Mesenchymal stem cell (in vitro differentiated cells and primary cell): ENCODE results near the gene ELOVL6.

Source experiments
- DNase-seq: peaks from one replicate; pipeline ENCODE4 v3.0.0-alpha.2; 2013
- H2AFZ ChIP-seq: one replicate; pipeline ENCODE4 v1.6.1; 2013; ENCODE audit warnings: low read depth, mild to moderate bottlenecking, control low read depth, inconsistent platforms, low read length, moderate library complexity
- H2AK5ac ChIP-seq: 2 replicates; pipeline ENCODE4 v1.6.1; 2013; ENCODE audit warnings: low read length, moderate library complexity, mild to moderate bottlenecking, inconsistent platforms; ENCODE audit not compliant: severe bottlenecking
- H2BK120ac ChIP-seq: one replicate; pipeline ENCODE4 v1.6.1; 2013; ENCODE audit warnings: low read depth, mild to moderate bottlenecking, inconsistent platforms, low read length, moderate library complexity
- H2BK12ac ChIP-seq, 2 experiments: one replicate each; pipeline ENCODE4 v1.6.1; 2013; ENCODE audit warnings: inconsistent platforms in 2 of 2, low read length in 2 of 2, mild to moderate bottlenecking in 2 of 2, moderate library complexity in 2 of 2, control low read depth in 1 of 2
- H2BK15ac ChIP-seq: one replicate; pipeline ENCODE4 v1.6.1; 2013; ENCODE audit warnings: mild to moderate bottlenecking, low read depth, inconsistent platforms; ENCODE audit not compliant: poor library complexity, severe bottlenecking
- H2BK5ac ChIP-seq: 2 replicates; pipeline ENCODE4 v1.6.1; 2013; ENCODE audit warnings: low read depth, mild to moderate bottlenecking, low read length, control low read depth, inconsistent platforms; ENCODE audit not compliant: poor library complexity, severe bottlenecking
- H3K14ac ChIP-seq, 2 experiments: one replicate each; pipeline ENCODE4 v1.6.1; 2013; ENCODE audit warnings: inconsistent platforms in 2 of 2, low read length in 2 of 2, control low read depth in 1 of 2, mild to moderate bottlenecking in 1 of 2, moderate library complexity in 1 of 2
- H3K18ac ChIP-seq, 2 experiments: one replicate each; pipeline ENCODE4 v1.6.1; 2013; ENCODE audit warnings: inconsistent platforms in 2 of 2, low read length in 2 of 2, control low read depth in 1 of 2, low read depth in 1 of 2, mild to moderate bottlenecking in 1 of 2
- H3K23ac ChIP-seq, 2 experiments: one replicate each; pipeline ENCODE4 v1.6.1; 2013; ENCODE audit warnings: inconsistent platforms in 2 of 2, low read length in 2 of 2, mild to moderate bottlenecking in 2 of 2, moderate library complexity in 2 of 2, control low read depth in 1 of 2
- H3K27ac ChIP-seq: 2 replicates; pipeline ENCODE4 v1.5.1; 2013; ENCODE audit warnings: mild to moderate bottlenecking, moderate library complexity, low read length, control low read depth, inconsistent platforms; ENCODE audit not compliant: poor library complexity, severe bottlenecking
- H3K27me3 ChIP-seq, 2 experiments: 2 replicates each; pipeline versions ENCODE4 v1.6.1 to v1.7.0; 2013; ENCODE audit warnings: low read length in 2 of 2, mild to moderate bottlenecking in 2 of 2, moderate library complexity in 2 of 2, control low read depth in 1 of 2, inconsistent platforms in 1 of 2; ENCODE audit not compliant: control insufficient read depth in 1 of 2, insufficient read depth in 1 of 2
- H3K36me3 ChIP-seq, 2 experiments: 2 replicates each; pipeline versions ENCODE4 v1.6.1 to v1.7.0; 2013; ENCODE audit warnings: low read length in 2 of 2, control low read depth in 1 of 2, inconsistent platforms in 1 of 2, low read depth in 1 of 2, mild to moderate bottlenecking in 1 of 2; ENCODE audit not compliant: insufficient read depth in 2 of 2, control insufficient read depth in 1 of 2
- H3K4ac ChIP-seq, 2 experiments: one replicate each; pipeline ENCODE4 v1.6.1; 2013; ENCODE audit warnings: inconsistent platforms in 2 of 2, low read length in 2 of 2, mild to moderate bottlenecking in 2 of 2, moderate library complexity in 2 of 2, control low read depth in 1 of 2, low read depth in 1 of 2
- H3K4me1 ChIP-seq: 2 replicates; pipeline ENCODE4 v1.6.1; 2013; ENCODE audit warnings: low read depth, low read length, control low read depth; ENCODE audit not compliant: control insufficient read depth, insufficient read depth
- H3K4me2 ChIP-seq: 2 replicates; pipeline ENCODE4 v1.6.1; 2013; ENCODE audit warnings: low read length, mild to moderate bottlenecking, inconsistent platforms; ENCODE audit not compliant: poor library complexity, severe bottlenecking
- H3K4me3 ChIP-seq, 2 experiments: 2 replicates each; pipeline versions ENCODE4 v1.5.1 to v1.7.0; 2013; ENCODE audit warnings: low read length in 2 of 2, mild to moderate bottlenecking in 2 of 2, control low read depth in 1 of 2, low read depth in 1 of 2; ENCODE audit not compliant: insufficient read depth in 1 of 2
- H3K79me1 ChIP-seq: replicated peaks from 2 replicates; pipeline ENCODE4 v1.6.1; 2013; ENCODE audit warnings: mild to moderate bottlenecking, control low read depth, low read length, inconsistent platforms; ENCODE audit not compliant: poor library complexity, severe bottlenecking
- H3K9ac ChIP-seq: 2 replicates; pipeline ENCODE4 v1.7.0; 2013; ENCODE audit warnings: mild to moderate bottlenecking, low read length, moderate library complexity
- H3K9me3 ChIP-seq: 2 replicates; pipeline ENCODE4 v1.7.0; 2013; ENCODE audit warnings: mild to moderate bottlenecking, low read length; ENCODE audit not compliant: control insufficient read depth
- H4K8ac ChIP-seq: one replicate; pipeline ENCODE4 v1.6.1; 2013; ENCODE audit warnings: inconsistent platforms, mild to moderate bottlenecking, low read length, moderate library complexity
- H4K91ac ChIP-seq: one replicate; pipeline ENCODE4 v1.6.1; 2013; ENCODE audit warnings: mild to moderate bottlenecking, low read length, inconsistent platforms
- WGBS: methylation state at CpG from one replicate; pipeline ENCODE4 v1.1.7; 2013; ENCODE audit warnings: mixed read lengths; 5-methylcytosine and 5-hydroxymethylcytosine counted together

Gene ELOVL6

DNA sequence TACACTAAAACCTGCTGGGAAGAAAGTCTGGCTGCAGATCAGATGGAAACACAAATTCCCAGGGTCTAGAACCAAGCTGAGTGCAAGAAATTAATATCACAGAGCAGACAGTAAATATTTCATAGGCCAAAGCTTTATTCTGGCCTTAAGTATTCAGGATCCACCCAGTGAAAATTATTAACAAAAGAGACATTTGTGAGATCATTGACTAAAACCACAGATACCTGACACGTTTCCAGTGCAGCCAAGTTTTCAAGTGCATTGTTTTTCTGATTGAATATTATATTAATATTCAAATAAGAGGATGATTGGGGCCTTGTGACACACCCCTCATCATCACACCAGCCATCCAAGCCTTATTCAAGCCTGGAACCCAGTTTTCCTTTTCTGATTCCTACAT is 10.3 kb downstream of the ELOVL6 start:
- Histone ChIP-seq H3K36me3 (no peaks in the 10 kb centered on the region), H2AFZ (no peak overlapping the region), H3K9me3 (no peaks in the 10 kb centered on the region), H3K9ac (no peak overlapping the region), H3K23ac (no peak overlapping the region), H3K27me3 (no peaks in the 10 kb centered on the region), H2BK5ac (no peak overlapping the region), H2BK12ac (no peak overlapping the region), H3K14ac (no peak overlapping the region), H3K4me1 (peaks cover 9% of the 10 kb centered on the region), H4K8ac (no peak overlapping the region), H2BK15ac (no peak overlapping the region), H3K27ac (peak overlapping the region; percentile 61), H2BK120ac (no peak overlapping the region), H3K79me1 (peaks cover 11% of the 10 kb centered on the region), H3K4ac (no peak overlapping the region), H3K18ac (no peak overlapping the region), H4K91ac (no peak overlapping the region), H3K4me2 (no peak overlapping the region), H3K4me3 (no peak overlapping the region), H2AK5ac (no peak overlapping the region)
- WGBS, result no CpG with 5 or more reads among the region's 1 CpG
- no peak for DNase-seq

- Histone ChIP-seq H3K4me1 (peaks cover 6% of the 10 kb centered on the region), H2AK5ac (peak overlapping the region; percentile 64), H3K79me1 (peaks cover 13% of the 10 kb centered on the region), H3K27ac (peak overlapping the region; percentile 49), H3K36me3 (no peaks in the 10 kb centered on the region), H3K23ac (no peak overlapping the region), H2BK120ac (no peak overlapping the region), H2BK5ac (no peak overlapping the region), H3K14ac (no peak overlapping the region), H3K9ac (no peak overlapping the region), H4K8ac (no peak overlapping the region), H3K9me3 (no peaks in the 10 kb centered on the region), H3K4ac (no peak overlapping the region), H3K4me3 (no peak overlapping the region), H2AFZ (no peak overlapping the region), H3K27me3 (no peaks in the 10 kb centered on the region), H4K91ac (no peak overlapping the region), H3K18ac (no peak overlapping the region), H2BK15ac (no peak overlapping the region), H2BK12ac (no peak overlapping the region), H3K4me2 (no peak overlapping the region)
- no peak for DNase-seq
- WGBS, result 89% methylated on average over 1 of the region's 1 CpG
These were observed 13.6 kb downstream of the ELOVL6 start for GRCh38 chr4:110184791-110185155.

DNA sequence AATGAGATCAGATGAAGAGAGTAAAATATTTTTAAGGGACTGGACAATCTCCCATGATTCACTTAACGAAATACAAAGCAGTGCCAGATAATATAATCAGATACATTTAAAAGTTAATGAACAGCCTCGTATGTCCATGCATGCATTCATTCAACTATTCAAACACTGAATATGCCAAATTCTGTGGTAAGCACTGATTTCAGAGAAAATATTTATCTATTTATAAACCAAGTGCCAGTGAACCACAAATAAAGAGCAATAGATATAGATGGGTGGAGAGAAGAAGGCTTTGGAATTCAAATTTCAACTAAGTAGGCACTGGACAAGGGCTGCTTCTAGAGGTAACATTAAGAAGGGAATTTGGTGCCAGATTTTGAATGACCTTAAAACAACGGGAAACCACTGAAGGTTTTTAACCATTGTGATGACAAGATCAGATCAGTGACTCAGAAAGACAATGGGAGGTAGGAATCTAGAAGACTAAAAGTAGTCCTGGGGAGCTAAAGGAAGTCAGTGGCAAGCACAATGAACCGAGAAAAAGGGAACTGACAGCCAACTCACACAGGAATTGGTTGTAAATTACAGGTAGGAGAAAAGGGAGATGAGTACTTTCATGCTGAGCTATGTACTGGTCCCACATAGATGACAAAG is 14.2 kb downstream of the ELOVL6 start:
- no peak overlapping the region for H2AK5ac ChIP-seq
- H3K9ac ChIP-seq, result no peak overlapping the region
- peaks cover 13% of the 10 kb centered on the region for H3K79me1 ChIP-seq
- no peak overlapping the region for H4K8ac ChIP-seq
- H2AFZ ChIP-seq, result no peak overlapping the region
- H3K4me1 ChIP-seq, result peaks cover 6% of the 10 kb centered on the region
- no peaks in the 10 kb centered on the region for H3K9me3 ChIP-seq
- no peak overlapping the region for H2BK12ac ChIP-seq
- 56% methylated on average over 2 of the region's 4 CpGs for WGBS
- no peak overlapping the region for H3K4me3 ChIP-seq
- no peak overlapping the region for H2BK15ac ChIP-seq
- no peak overlapping the region for H3K23ac ChIP-seq
- H3K27ac ChIP-seq, result peak overlapping the region; percentile 49
- H2BK5ac ChIP-seq, result no peak overlapping the region
- peak overlapping the region in 1 of 2 experiments; percentile 47 for H3K4ac ChIP-seq
- no peak overlapping the region for H4K91ac ChIP-seq
- no peaks in the 10 kb centered on the region for H3K27me3 ChIP-seq
- H3K36me3 ChIP-seq, result no peaks in the 10 kb centered on the region
- H3K14ac ChIP-seq, result no peak overlapping the region
- peak overlapping the region; percentile 10 for H3K4me2 ChIP-seq
- no peak for DNase-seq
- no peak overlapping the region for H2BK120ac ChIP-seq
- no peak overlapping the region for H3K18ac ChIP-seq

DNA sequence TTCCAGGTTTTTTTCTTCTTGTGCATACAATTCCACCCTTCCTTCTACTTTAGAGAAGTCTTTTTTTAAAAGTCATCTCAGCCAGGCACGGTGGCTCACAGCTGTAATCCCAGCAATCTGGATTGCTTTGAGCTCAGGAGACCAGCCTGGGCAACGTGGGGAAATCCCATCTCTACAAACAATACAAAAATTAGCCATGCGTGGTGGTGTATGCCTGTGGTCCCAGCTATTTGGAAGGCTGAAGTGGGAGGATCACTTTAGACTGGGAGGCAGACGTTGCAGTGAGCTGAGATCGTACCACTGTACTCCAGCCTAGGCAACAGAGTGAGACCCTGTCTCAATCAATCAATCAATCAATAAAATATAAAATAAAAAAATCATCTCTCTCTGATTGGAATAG is 14.8 kb downstream of the ELOVL6 start:
- peaks cover 6% of the 10 kb centered on the region for H3K4me1 ChIP-seq
- peak overlapping the region; percentile 61 for H2BK120ac ChIP-seq
- WGBS, result 75% methylated on average over 4 of the region's 5 CpGs
- H4K91ac ChIP-seq, result no peak overlapping the region
- peak overlapping the region in 1 of 2 experiments; percentile 24 for H3K18ac ChIP-seq
- H3K27me3 ChIP-seq, result no peaks in the 10 kb centered on the region
- no peak overlapping the region for H3K23ac ChIP-seq
- no peak overlapping the region for H4K8ac ChIP-seq
- no peak overlapping the region for H2AFZ ChIP-seq
- no peak overlapping the region for H3K4me3 ChIP-seq
- no peak for DNase-seq
- H3K36me3 ChIP-seq, result no peaks in the 10 kb centered on the region
- H3K9ac ChIP-seq, result no peak overlapping the region
- no peak overlapping the region for H2AK5ac ChIP-seq
- no peaks in the 10 kb centered on the region for H3K9me3 ChIP-seq
- peak overlapping the region; percentile 5 for H3K27ac ChIP-seq
- H2BK12ac ChIP-seq, result no peak overlapping the region
- H3K14ac ChIP-seq, result no peak overlapping the region
- H3K79me1 ChIP-seq, result peaks cover 13% of the 10 kb centered on the region
- H3K4ac ChIP-seq, result no peak overlapping the region
- no peak overlapping the region for H3K4me2 ChIP-seq
- no peak overlapping the region for H2BK15ac ChIP-seq
- H2BK5ac ChIP-seq, result no peak overlapping the region
